Posterior cingulate gyrus (tissue), 11 donors: ENCODE results near the gene HOXB1.
"Not testable (repeated sequence)": the region's sequence is repeated elsewhere in the genome, so short reads cannot be mapped to it uniquely, and the experiment has no call there.

ENCODE experiments used
- DNase-seq, 10 donors: peaks; one replicate each; pipeline versions ENCODE4 v3.0.0 to v3.0.0-alpha.2; 2020 to 2021; ENCODE audit warnings: mixed read lengths in 3 of 10
- intact Hi-C: fragments of 100-400 bp; cut with DNase I; formaldehyde crosslinking; loops from one replicate; pipeline ENCODE4 v1.15.1; 2023

HOXB1 gene

GRCh38 chr17:48545022-48545375 lies 14.2 kb upstream of the HOXB1 start, which contains the start of gene HOXB2:
HOXB2 (minus strand) TSS chr17:48545109; CDS start chr17:48544911, 198 bp downstream.
- intact Hi-C loops, result no loop called here

GRCh38 chr17:48544349-48545021 lies 13.7 kb upstream of the HOXB1 start:
- DNase-seq, result no peak
- intact Hi-C loops, result no loop called here

More at GRCh38 chr17:48545022-48545375, 14.2 kb upstream of the HOXB1 start, which contains the start of gene HOXB2:
- no peak for DNase-seq

- no peak for DNase-seq
- intact Hi-C loops, result no loop called here
These were observed 13.1 kb upstream of the HOXB1 start for GRCh38 chr17:48543854-48544348.

GRCh38 chr17:48543107-48543853 lies 12.5 kb upstream of the HOXB1 start:
- intact Hi-C loops, result no loop called here
- no peak for DNase-seq

- intact Hi-C loops, result no loop called here
- DNase-seq, result no peak
These were observed 11.9 kb upstream of the HOXB1 start for GRCh38 chr17:48542698-48543106.

- no peak for DNase-seq
- intact Hi-C loops, result no loop called here
These were observed 11.4 kb upstream of the HOXB1 start for GRCh38 chr17:48542114-48542656.

GRCh38 chr17:48541577-48542113 lies 10.8 kb upstream of the HOXB1 start:
- intact Hi-C loops, result no loop called here
- DNase-seq, result peak in 1 of 10 donors; percentile 62

GRCh38 chr17:48541036-48541576 lies 10.3 kb upstream of the HOXB1 start:
- intact Hi-C loops, result no loop called here
- no peak for DNase-seq

GRCh38 chr17:48540213-48540612 lies 9.4 kb upstream of the HOXB1 start:
- intact Hi-C loops, result no loop called here
- DNase-seq, result no peak

GRCh38 chr17:48539177-48539576 lies 8.4 kb upstream of the HOXB1 start:
- intact Hi-C loops, result no loop called here
- DNase-seq, result no peak

GRCh38 chr17:48537316-48537715 lies 6.5 kb upstream of the HOXB1 start:
- no peak for DNase-seq
- intact Hi-C loops, result no loop called here

- intact Hi-C loops, result not testable (repeated sequence)
These were observed 5.2 kb upstream of the HOXB1 start for GRCh38 chr17:48535793-48536559.

GRCh38 chr17:48532261-48532660 lies 1.4 kb upstream of the HOXB1 start:
- no peak for DNase-seq
- intact Hi-C loops, result no loop called here

More at GRCh38 chr17:48535793-48536559, 5.2 kb upstream of the HOXB1 start:
- DNase-seq, result not testable (repeated sequence)

- intact Hi-C loops, result no loop called here
- DNase-seq, result no peak
These were observed 464 bp downstream of the HOXB1 start for GRCh38 chr17:48530208-48530886.

GRCh38 chr17:48529683-48530009 lies 1.2 kb downstream of the HOXB1 start:
- peak in 1 of 10 donors; percentile 56 for DNase-seq
- intact Hi-C loops, result no loop called here

GRCh38 chr17:48528936-48529682 lies 1.7 kb downstream of the HOXB1 start:
- DNase-seq, result no peak
- intact Hi-C loops, result no loop called here

GRCh38 chr17:48528153-48528935 lies 2.5 kb downstream of the HOXB1 start:
- intact Hi-C loops, result no loop called here
- DNase-seq, result no peak

- DNase-seq, result no peak
- intact Hi-C loops, result no loop called here
These were observed 3.3 kb downstream of the HOXB1 start for GRCh38 chr17:48527547-48527932.
